Raji (cell line): ENCODE data around the gene HVCN1.

Experiments used
- POLR2A ChIP-seq: IDR thresholded peaks from 2 replicates; pipeline ENCODE4 v1.6.1; 2011; ENCODE audit warnings: low read depth, low read length, control low read depth; ENCODE audit not compliant: insufficient read depth

The HVCN1 gene

GRCh38 chr12:110657747-110658146 is 31.2 kb downstream of the HVCN1 start:
- TF ChIP-seq POLR2A = no peak

GRCh38 chr12:110656071-110656655 is 32.8 kb downstream of the HVCN1 start:
- no peak for TF ChIP-seq POLR2A

GRCh38 chr12:110649341-110649847 is 39.5 kb downstream of the HVCN1 start:
- TF ChIP-seq POLR2A = no peak

- no peak for TF ChIP-seq POLR2A
These were observed 41.3 kb downstream of the HVCN1 start for GRCh38 chr12:110647631-110648040.

GRCh38 chr12:110641521-110641920 is 47.4 kb downstream of the HVCN1 start:
- no peak for TF ChIP-seq POLR2A

GRCh38 chr12:110640275-110641025 is 48.5 kb downstream of the HVCN1 start:
- no peak for TF ChIP-seq POLR2A

GRCh38 chr12:110639336-110640141 is 49.4 kb downstream of the HVCN1 start:
- no peak for TF ChIP-seq POLR2A

- TF ChIP-seq POLR2A = no peak
These were observed 50.1 kb downstream of the HVCN1 start for GRCh38 chr12:110638796-110639195.

- TF ChIP-seq POLR2A = no peak
These were observed 51.0 kb downstream of the HVCN1 start for GRCh38 chr12:110637869-110638441.

GRCh38 chr12:110636516-110636915 is 52.4 kb downstream of the HVCN1 start:
- no peak for TF ChIP-seq POLR2A

- TF ChIP-seq POLR2A = no peak
These were observed 53.9 kb downstream of the HVCN1 start for GRCh38 chr12:110635055-110635454.

- TF ChIP-seq POLR2A = no peak
These were observed 61.3 kb downstream of the HVCN1 start for GRCh38 chr12:110627500-110628195.

- no peak for TF ChIP-seq POLR2A
These were observed 66.3 kb downstream of the HVCN1 start for GRCh38 chr12:110622582-110622981.

GRCh38 chr12:110619534-110619953 is 69.4 kb downstream of the HVCN1 start:
- no peak for TF ChIP-seq POLR2A
